KOPT-K1 (cell line): ENCODE measurements around the gene ZAP70.

ENCODE experiments used
- H3K27ac ChIP-seq: fragments of 200-600 bp; sonication (generic); 2 replicates; pipeline ENCODE4 v1.5.1; 2016; ENCODE audit warnings: antibody characterized with exemption, mild to moderate bottlenecking, low read depth, low read length; ENCODE audit not compliant: poor library complexity, severe bottlenecking
- H3K36me3 ChIP-seq: fragments of 200-600 bp; sonication (generic); 2 replicates; pipeline ENCODE4 v1.5.1; 2017; ENCODE audit warnings: antibody characterized with exemption, mild to moderate bottlenecking, low read length, moderate library complexity; ENCODE audit not compliant: insufficient read depth
- H3K9me3 ChIP-seq: fragments of 200-600 bp; sonication (generic); 2 replicates; pipeline ENCODE4 v1.5.1; 2017; ENCODE audit warnings: antibody characterized with exemption, low read length, mild to moderate bottlenecking; ENCODE audit not compliant: insufficient read depth, poor library complexity, severe bottlenecking

Gene ZAP70

GRCh38 chr2:97688062-97688827 lies 25.1 kb upstream of the ZAP70 start:
- no peak overlapping the region for H3K27ac ChIP-seq
- H3K9me3 ChIP-seq = no peaks in the 10 kb centered on the region
- H3K36me3 ChIP-seq = no peaks in the 10 kb centered on the region

GRCh38 chr2:97691166-97691565 lies 22.2 kb upstream of the ZAP70 start:
- Histone ChIP-seq H3K9me3 (no peaks in the 10 kb centered on the region), H3K36me3 (no peaks in the 10 kb centered on the region), H3K27ac (no peak overlapping the region)

GRCh38 chr2:97693476-97693875 lies 19.9 kb upstream of the ZAP70 start:
- Histone ChIP-seq H3K27ac (no peak overlapping the region), H3K9me3 (no peaks in the 10 kb centered on the region), H3K36me3 (no peaks in the 10 kb centered on the region)

- Histone ChIP-seq H3K9me3 (no peaks in the 10 kb centered on the region), H3K27ac (no peak overlapping the region), H3K36me3 (no peaks in the 10 kb centered on the region)
Observed at GRCh38 chr2:97695744-97696143, 17.6 kb upstream of the ZAP70 start.

GRCh38 chr2:97697252-97698235 lies 15.8 kb upstream of the ZAP70 start:
- H3K9me3 ChIP-seq = no peaks in the 10 kb centered on the region
- H3K27ac ChIP-seq = no peak overlapping the region
- H3K36me3 ChIP-seq = no peaks in the 10 kb centered on the region

- Histone ChIP-seq H3K9me3 (no peaks in the 10 kb centered on the region), H3K36me3 (no peaks in the 10 kb centered on the region), H3K27ac (no peak overlapping the region)
Observed at GRCh38 chr2:97698530-97698929, 14.8 kb upstream of the ZAP70 start.

- H3K27ac ChIP-seq = no peak overlapping the region
- H3K36me3 ChIP-seq = no peaks in the 10 kb centered on the region
- H3K9me3 ChIP-seq = no peaks in the 10 kb centered on the region
Observed at GRCh38 chr2:97699765-97700444, 13.5 kb upstream of the ZAP70 start.

- H3K36me3 ChIP-seq = no peaks in the 10 kb centered on the region
- no peak overlapping the region for H3K27ac ChIP-seq
- no peaks in the 10 kb centered on the region for H3K9me3 ChIP-seq
Observed at GRCh38 chr2:97701186-97701585, 12.2 kb upstream of the ZAP70 start.

GRCh38 chr2:97701851-97702465 lies 11.4 kb upstream of the ZAP70 start:
- no peaks in the 10 kb centered on the region for H3K9me3 ChIP-seq
- H3K27ac ChIP-seq = no peak overlapping the region
- no peaks in the 10 kb centered on the region for H3K36me3 ChIP-seq

GRCh38 chr2:97702731-97703470 lies 10.5 kb upstream of the ZAP70 start:
- Histone ChIP-seq H3K36me3 (no peaks in the 10 kb centered on the region), H3K9me3 (no peaks in the 10 kb centered on the region), H3K27ac (no peak overlapping the region)

GRCh38 chr2:97703741-97704140 lies 9.6 kb upstream of the ZAP70 start:
- Histone ChIP-seq H3K36me3 (no peaks in the 10 kb centered on the region), H3K9me3 (no peaks in the 10 kb centered on the region), H3K27ac (no peak overlapping the region)

GRCh38 chr2:97704989-97705388 lies 8.4 kb upstream of the ZAP70 start:
- Histone ChIP-seq H3K36me3 (no peaks in the 10 kb centered on the region), H3K9me3 (no peaks in the 10 kb centered on the region), H3K27ac (no peak overlapping the region)

GRCh38 chr2:97706112-97706511 lies 7.3 kb upstream of the ZAP70 start:
- H3K36me3 ChIP-seq = no peaks in the 10 kb centered on the region
- H3K9me3 ChIP-seq = no peaks in the 10 kb centered on the region
- no peak overlapping the region for H3K27ac ChIP-seq

- Histone ChIP-seq H3K27ac (no peak overlapping the region), H3K36me3 (no peaks in the 10 kb centered on the region), H3K9me3 (no peaks in the 10 kb centered on the region)
Observed at GRCh38 chr2:97706708-97707345, 6.5 kb upstream of the ZAP70 start.
